ENCODE data around the gene GPR173.

The GPR173 gene

DNA sequence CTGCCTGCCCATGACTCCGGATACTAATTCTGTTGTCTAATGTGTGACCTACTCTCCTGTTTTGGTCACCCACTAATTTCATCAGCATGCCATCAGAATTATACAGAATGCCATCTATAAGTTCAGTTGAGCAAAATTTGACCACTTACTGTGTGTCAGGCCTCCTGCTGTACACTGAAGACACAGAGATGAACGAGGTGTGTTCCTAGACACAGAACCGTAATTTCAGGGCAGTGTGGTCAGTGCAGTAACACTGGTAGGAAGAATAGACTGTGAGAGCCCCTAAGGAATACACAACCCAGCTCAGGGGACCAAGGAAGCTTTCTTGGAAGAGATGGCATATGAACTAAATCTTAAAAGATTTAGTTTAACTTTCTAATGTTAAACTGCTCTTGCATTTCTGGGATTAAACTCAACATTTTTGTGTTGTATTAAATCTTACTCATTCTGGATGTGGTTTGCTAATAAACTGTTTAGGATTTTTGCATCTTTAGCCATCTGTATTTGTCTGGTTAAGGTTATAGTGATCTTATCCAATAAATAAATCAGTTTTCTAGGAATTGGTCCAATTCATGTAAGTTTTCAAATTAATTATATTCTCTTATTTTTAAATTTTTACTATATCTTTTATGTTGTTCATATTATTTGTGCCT lies 79.6 kb downstream of the GPR173 start:
- Histone ChIP-seq H3K4me3 (ENCODE audit: low read depth in 1 of 2, low read length in 2 of 2) (no peak overlapping the region), H3K4me1 (ENCODE audit: insufficient read depth, low read length) (no peaks in the 10 kb centered on the region), H3K4me2 (ENCODE audit: insufficient read depth, low read length) (no peak overlapping the region), H3K36me3 (ENCODE audit: insufficient read depth, low read length) (peaks cover 11% of the 10 kb centered on the region), H3K79me2 (ENCODE audit: insufficient read depth, low read length) (peaks cover 24% of the 10 kb centered on the region), H3K9me3 (ENCODE audit: insufficient read depth, low read length, severe bottlenecking) (no peaks in the 10 kb centered on the region), H3K27me3 (ENCODE audit: insufficient read depth, low read length, poor library complexity) (no peaks in the 10 kb centered on the region), H2AFZ (ENCODE audit: low read depth, low read length) (no peak overlapping the region), H3K9ac (ENCODE audit: low read depth, low read length) (no peak overlapping the region), H4K20me1 (ENCODE audit: insufficient read depth, low read length) (no peaks in the 10 kb centered on the region), H3K27ac (ENCODE audit: low read length) (no peak overlapping the region)
- TF ChIP-seq, protein P1, sequence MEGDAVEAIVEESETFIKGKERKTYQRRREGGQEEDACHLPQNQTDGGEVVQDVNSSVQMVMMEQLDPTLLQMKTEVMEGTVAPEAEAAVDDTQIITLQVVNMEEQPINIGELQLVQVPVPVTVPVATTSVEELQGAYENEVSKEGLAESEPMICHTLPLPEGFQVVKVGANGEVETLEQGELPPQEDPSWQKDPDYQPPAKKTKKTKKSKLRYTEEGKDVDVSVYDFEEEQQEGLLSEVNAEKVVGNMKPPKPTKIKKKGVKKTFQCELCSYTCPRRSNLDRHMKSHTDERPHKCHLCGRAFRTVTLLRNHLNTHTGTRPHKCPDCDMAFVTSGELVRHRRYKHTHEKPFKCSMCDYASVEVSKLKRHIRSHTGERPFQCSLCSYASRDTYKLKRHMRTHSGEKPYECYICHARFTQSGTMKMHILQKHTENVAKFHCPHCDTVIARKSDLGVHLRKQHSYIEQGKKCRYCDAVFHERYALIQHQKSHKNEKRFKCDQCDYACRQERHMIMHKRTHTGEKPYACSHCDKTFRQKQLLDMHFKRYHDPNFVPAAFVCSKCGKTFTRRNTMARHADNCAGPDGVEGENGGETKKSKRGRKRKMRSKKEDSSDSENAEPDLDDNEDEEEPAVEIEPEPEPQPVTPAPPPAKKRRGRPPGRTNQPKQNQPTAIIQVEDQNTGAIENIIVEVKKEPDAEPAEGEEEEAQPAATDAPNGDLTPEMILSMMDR (IDR thresholded peaks at IDR 0.05; ENCODE audit: borderline replicate concordance, extremely low read depth, low read length, poor library complexity, severe bottlenecking): no peak
- no peak for TF ChIP-seq EZH2 (IDR thresholded peaks at IDR 0.05; ENCODE audit: borderline replicate concordance, low read depth, low read length, severe bottlenecking)
- ATAC-seq (ENCODE audit: insufficient read depth, low read depth) (no peak), DNase-seq (no peak)

All from DND-41 (cell line).